Keratinocyte (primary cell): ENCODE data around the gene CYFIP1.

Source experiments
- CTCF ChIP-seq, 3 experiments: IDR thresholded peaks in 1 of 3; conservative IDR thresholded peaks in 1 of 3; optimal IDR thresholded peaks in 1 of 3; 2 replicates in 2 of 3; 3 replicates in 1 of 3; pipeline versions ENCODE3 to v1.5.1; 2011; ENCODE audit warnings: low read length in 3 of 3, mild to moderate bottlenecking in 3 of 3, moderate library complexity in 2 of 3, control low read depth in 1 of 3, inconsistent platforms in 1 of 3; ENCODE audit not compliant: insufficient read depth in 2 of 3; ENCODE audit errors: extremely low read depth in 1 of 3
- EZH2 ChIP-seq: IDR thresholded peaks from one replicate; pipeline ENCODE4 v1.6.1; 2012; ENCODE audit warnings: inconsistent platforms, mild to moderate bottlenecking, low read length, moderate library complexity

- TF ChIP-seq CTCF (optimal IDR thresholded peaks at IDR 0.05 in 1 of 3, IDR thresholded peaks at IDR 0.05 in 1 of 3, conservative IDR thresholded peaks at IDR 0.05 in 1 of 3; ENCODE audit: extremely low read depth in 1 of 3, insufficient read depth in 2 of 3, low read length in 3 of 3) = no peak
- no peak for TF ChIP-seq EZH2
These were observed 52.4 kb downstream of the CYFIP1 start for GRCh38 chr15:22927761-22928160.
